Tibial artery (tissue), 4 donors: ENCODE results near the gene CTNNA2.

Experiments
- DNase-seq, 2 donors: peaks; one replicate each; pipeline ENCODE4 v3.0.0-alpha.2; 2019
- H3K27ac ChIP-seq, 2 donors: fragments of 200-600 bp; sonication (generic) in 1 of 2; 1 replicate in 1 of 2; 2 replicates in 1 of 2; pipeline ENCODE4 v1.5.1; 2018 to 2019; ENCODE audit warnings: mild to moderate bottlenecking in 1 of 2
- H3K27me3 ChIP-seq, 2 donors: fragments of 200-600 bp; sonication (generic) in 1 of 2; one replicate each; pipeline versions ENCODE4 v1.5.1 to v1.6.0; 2016 to 2019
- H3K36me3 ChIP-seq, 3 donors: fragments of 200-600 bp; sonication (generic) in 2 of 3; one replicate each; pipeline ENCODE4 v1.5.1; 2016 to 2019; ENCODE audit warnings: mild to moderate bottlenecking in 2 of 3
- H3K4me1 ChIP-seq, 4 donors: fragments of 200-600 bp; sonication (generic) in 2 of 4; 1 replicate in 3 of 4; 2 replicates in 1 of 4; pipeline ENCODE4 v1.5.1; 2016 to 2019
- H3K4me3 ChIP-seq, 2 donors: fragments of 200-600 bp; sonication (generic) in 1 of 2; 1 replicate in 1 of 2; 2 replicates in 1 of 2; pipeline ENCODE4 v1.5.1; 2018 to 2019; ENCODE audit warnings: mild to moderate bottlenecking in 2 of 2
- H3K9me3 ChIP-seq, 3 donors: fragments of 200-600 bp; sonication (generic) in 1 of 3; one replicate each; pipeline ENCODE4 v1.5.1; 2016 to 2019
- CTCF ChIP-seq, 2 experiments: fragments of 200-600 bp in 1 of 2; fragments of 450-650 bp in 1 of 2; IDR thresholded peaks; one replicate each; pipeline ENCODE4 v1.5.1; 2017 to 2019; ENCODE audit warnings: antibody characterized with exemption in 2 of 2, mild to moderate bottlenecking in 1 of 2, moderate library complexity in 1 of 2
- intact Hi-C: fragments of 100-400 bp; cut with DNase I; formaldehyde crosslinking; loops from one replicate; pipeline ENCODE4 v1.15.0; 2023; ENCODE audit warnings: low total_unique reads

CTNNA2 gene

GRCh38 chr2:80579756-80580155 lies 1066.9 kb downstream of the CTNNA2 start:
- Histone ChIP-seq H3K4me3 (no peak overlapping the region), H3K4me1 (no peaks in the 10 kb centered on the region), H3K27ac (no peak overlapping the region), H3K36me3 (no peaks in the 10 kb centered on the region), H3K27me3 (no peaks in the 10 kb centered on the region), H3K9me3 (no peaks in the 10 kb centered on the region)
- DNase-seq = no peak
- no peak for TF ChIP-seq CTCF (IDR thresholded peaks at IDR 0.05)
- intact Hi-C loops = no loop called here

DNA sequence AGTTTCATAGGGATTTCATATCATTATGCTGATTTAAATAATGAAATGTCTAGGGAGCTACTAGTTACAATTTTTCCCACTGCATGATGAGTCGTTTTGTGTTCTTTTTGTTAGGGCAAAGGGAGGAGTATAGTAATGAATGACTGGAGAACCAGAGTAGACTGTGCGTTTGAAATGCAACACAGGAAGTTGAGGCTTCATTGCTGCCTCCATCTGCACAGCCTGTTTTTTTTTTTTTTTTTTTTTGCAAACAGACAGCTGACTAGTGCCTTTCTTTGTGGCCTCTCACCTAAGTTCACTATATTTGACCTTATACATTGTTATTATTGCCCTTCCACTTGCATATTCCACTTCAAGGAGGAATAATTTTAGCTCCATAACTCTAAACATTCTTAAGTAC lies 1078.4 kb downstream of the CTNNA2 start:
- no peak overlapping the region for H3K4me3 ChIP-seq
- H3K27ac ChIP-seq = no peak overlapping the region
- intact Hi-C loops = loop anchor here (10.0 kb wide), 1 partner anchor 706 kb away; no protein-coding TSS in a partner anchor
- no peaks in the 10 kb centered on the region for H3K4me1 ChIP-seq
- DNase-seq = no peak
- no peaks in the 10 kb centered on the region for H3K36me3 ChIP-seq
- no peak for TF ChIP-seq CTCF (IDR thresholded peaks at IDR 0.05)
- H3K9me3 ChIP-seq = peaks cover 0 to 6% (median 0%) of the 10 kb centered on the region in 3 donors
- H3K27me3 ChIP-seq = no peaks in the 10 kb centered on the region

- DNase-seq = no peak
- TF ChIP-seq CTCF (IDR thresholded peaks at IDR 0.05) = no peak
- no peaks in the 10 kb centered on the region for H3K36me3 ChIP-seq
- intact Hi-C loops = loop anchor here (10.0 kb wide), 1 partner anchor 707 kb away; no protein-coding TSS in a partner anchor
- H3K9me3 ChIP-seq = peaks cover 0 to 6% (median 0%) of the 10 kb centered on the region in 3 donors
- no peaks in the 10 kb centered on the region for H3K27me3 ChIP-seq
- no peaks in the 10 kb centered on the region for H3K4me1 ChIP-seq
- no peak overlapping the region for H3K27ac ChIP-seq
- H3K4me3 ChIP-seq = no peak overlapping the region
These were observed 1079.3 kb downstream of the CTNNA2 start for GRCh38 chr2:80592106-80592505.

DNA sequence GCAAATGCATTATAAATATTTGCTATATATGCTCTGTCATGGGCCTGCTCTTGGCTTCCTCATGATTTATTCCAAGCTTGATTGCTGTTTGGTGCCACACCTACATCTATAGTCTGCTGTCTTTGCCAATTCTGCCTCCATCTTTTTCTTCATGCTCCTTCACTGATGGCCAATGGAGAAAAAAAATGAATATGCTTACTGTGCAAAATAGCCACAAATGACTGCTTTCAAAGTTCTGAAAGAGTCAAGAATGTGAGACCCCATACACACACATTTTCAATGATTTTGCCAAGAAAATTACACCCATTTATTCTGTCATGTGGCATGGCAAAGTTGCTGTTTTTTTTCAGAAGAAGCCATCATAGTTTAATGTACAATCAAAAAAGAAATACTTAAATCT lies 1097.3 kb downstream of the CTNNA2 start:
- TF ChIP-seq CTCF (IDR thresholded peaks at IDR 0.05) = no peak
- DNase-seq = no peak
- no peaks in the 10 kb centered on the region for H3K9me3 ChIP-seq
- H3K36me3 ChIP-seq = no peaks in the 10 kb centered on the region
- H3K4me3 ChIP-seq = no peak overlapping the region
- no peaks in the 10 kb centered on the region for H3K27me3 ChIP-seq
- intact Hi-C loops = no loop called here
- H3K27ac ChIP-seq = no peak overlapping the region
- no peaks in the 10 kb centered on the region for H3K4me1 ChIP-seq

- Histone ChIP-seq H3K27me3 (no peaks in the 10 kb centered on the region), H3K4me3 (no peak overlapping the region), H3K9me3 (no peaks in the 10 kb centered on the region), H3K4me1 (no peaks in the 10 kb centered on the region), H3K27ac (no peak overlapping the region), H3K36me3 (no peaks in the 10 kb centered on the region)
- intact Hi-C loops = no loop called here
- TF ChIP-seq CTCF (IDR thresholded peaks at IDR 0.05) = no peak
- no peak for DNase-seq
These were observed 1108.8 kb downstream of the CTNNA2 start for GRCh38 chr2:80621656-80622055.

- Histone ChIP-seq H3K27me3 (no peaks in the 10 kb centered on the region), H3K27ac (no peak overlapping the region), H3K9me3 (no peaks in the 10 kb centered on the region), H3K4me1 (no peaks in the 10 kb centered on the region), H3K36me3 (no peaks in the 10 kb centered on the region), H3K4me3 (no peak overlapping the region)
- no peak for DNase-seq
- intact Hi-C loops = no loop called here
- TF ChIP-seq CTCF (IDR thresholded peaks at IDR 0.05) = no peak
These were observed 1111.2 kb downstream of the CTNNA2 start for GRCh38 chr2:80624062-80624461.
